GM21423 (cell line): ENCODE results near the gene RAB5IF.
A peak's percentile ranks its signal among the peaks of the same experiment; 100 is the strongest.
"Not testable (repeated sequence)": the region's sequence is repeated elsewhere in the genome, so short reads cannot be mapped to it uniquely, and the experiment has no call there.

ENCODE experiments used
- ATAC-seq: cut with Tn5 transposase; IDR thresholded peaks from one replicate; pipeline ENCODE4 v1.9.1; 2021; ENCODE audit warnings: mild to moderate bottlenecking, moderate library complexity; ENCODE audit not compliant: unreplicated experiment

RAB5IF gene

GRCh38 chr20:36585410-36586125 is 20.0 kb upstream of the RAB5IF start:
- ATAC-seq = no peak

- no peak for ATAC-seq
Measured at GRCh38 chr20:36587388-36588070, 18.1 kb upstream of the RAB5IF start.

DNA sequence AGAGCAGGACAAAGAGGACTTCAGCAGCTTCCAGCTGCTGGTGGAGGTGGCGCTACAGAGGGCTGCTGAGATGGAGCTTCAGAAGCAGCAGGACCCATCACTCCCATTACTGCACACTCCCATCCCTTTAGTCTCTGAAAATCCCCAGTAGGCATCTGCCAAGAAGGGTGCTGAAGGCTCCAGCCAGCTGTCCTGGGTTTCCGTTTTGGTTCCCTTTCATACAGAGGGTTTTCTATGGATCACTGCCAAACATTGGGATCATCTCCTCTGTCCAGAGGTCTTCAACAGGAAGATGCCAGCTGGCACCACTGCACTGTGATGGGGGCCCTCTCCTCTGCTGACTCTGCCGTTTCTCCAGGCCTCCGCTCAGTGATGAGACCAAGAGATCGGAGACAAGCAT is 14.3 kb upstream of the RAB5IF start:
- ATAC-seq = no peak

DNA sequence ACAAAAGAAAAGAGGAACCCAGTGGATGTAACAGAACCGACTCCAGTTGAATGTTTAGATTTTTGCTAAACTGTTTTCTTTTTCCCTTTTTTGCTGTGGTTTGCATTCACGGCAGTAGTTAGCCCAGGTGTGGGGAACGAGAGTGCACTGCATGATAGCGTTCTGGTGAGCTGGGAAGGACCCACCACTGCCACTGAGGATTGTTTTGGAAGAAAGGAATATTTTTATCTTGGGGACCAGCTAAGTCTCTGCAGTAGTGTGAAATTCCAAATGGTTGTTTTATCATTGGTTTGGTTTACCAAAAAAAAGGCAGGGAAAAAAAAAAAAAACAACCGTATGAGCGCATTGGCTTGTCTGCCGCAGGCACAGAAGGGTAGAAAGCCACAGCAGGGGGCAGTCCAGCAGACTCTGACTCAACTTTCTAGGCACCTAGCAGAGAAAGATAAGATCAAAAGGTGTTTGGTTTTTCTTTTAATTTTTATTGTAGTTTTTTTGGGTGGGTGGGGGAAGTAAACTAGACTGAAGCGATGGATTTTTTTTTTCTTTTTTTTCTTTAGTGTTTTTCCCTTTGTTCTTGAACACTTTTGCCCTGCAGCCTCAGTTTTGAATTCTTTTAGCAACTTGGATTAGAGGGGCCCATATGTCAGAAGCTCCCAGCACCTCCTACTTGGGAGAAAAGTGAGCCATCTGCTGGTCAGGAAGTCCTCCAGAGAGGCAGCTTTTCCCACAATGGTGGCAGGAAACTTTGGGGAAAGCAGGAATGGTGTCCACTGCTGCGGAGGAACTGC is 13.5 kb upstream of the RAB5IF start:
- no peak for ATAC-seq

- no peak for ATAC-seq
Measured at GRCh38 chr20:36593347-36593929, 12.1 kb upstream of the RAB5IF start.

DNA sequence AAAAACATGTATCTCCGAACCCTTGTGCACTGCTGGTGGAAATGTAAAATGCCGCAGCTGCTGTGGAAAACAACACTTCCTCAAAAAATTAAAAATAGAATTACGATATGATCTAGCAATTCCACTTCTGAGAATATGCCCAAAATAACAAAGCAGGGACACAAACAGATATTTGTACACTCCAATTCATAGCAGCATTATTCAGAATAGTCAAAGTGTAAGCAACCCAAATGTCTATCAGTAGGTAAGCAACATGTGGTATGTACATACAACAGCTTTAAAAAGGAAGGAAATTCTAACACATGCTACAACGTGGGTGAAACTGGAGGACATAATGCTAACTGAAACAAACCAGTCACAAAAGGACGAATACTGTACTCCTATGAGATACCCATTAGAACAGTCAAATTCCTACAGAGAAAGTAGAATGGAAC is 5.7 kb upstream of the RAB5IF start:
- no peak for ATAC-seq

- no peak for ATAC-seq
Measured at GRCh38 chr20:36601540-36601939, 4.0 kb upstream of the RAB5IF start.

- peak; percentile 34 for ATAC-seq
Measured at GRCh38 chr20:36604952-36605398, 604 bp upstream of the RAB5IF start.

DNA sequence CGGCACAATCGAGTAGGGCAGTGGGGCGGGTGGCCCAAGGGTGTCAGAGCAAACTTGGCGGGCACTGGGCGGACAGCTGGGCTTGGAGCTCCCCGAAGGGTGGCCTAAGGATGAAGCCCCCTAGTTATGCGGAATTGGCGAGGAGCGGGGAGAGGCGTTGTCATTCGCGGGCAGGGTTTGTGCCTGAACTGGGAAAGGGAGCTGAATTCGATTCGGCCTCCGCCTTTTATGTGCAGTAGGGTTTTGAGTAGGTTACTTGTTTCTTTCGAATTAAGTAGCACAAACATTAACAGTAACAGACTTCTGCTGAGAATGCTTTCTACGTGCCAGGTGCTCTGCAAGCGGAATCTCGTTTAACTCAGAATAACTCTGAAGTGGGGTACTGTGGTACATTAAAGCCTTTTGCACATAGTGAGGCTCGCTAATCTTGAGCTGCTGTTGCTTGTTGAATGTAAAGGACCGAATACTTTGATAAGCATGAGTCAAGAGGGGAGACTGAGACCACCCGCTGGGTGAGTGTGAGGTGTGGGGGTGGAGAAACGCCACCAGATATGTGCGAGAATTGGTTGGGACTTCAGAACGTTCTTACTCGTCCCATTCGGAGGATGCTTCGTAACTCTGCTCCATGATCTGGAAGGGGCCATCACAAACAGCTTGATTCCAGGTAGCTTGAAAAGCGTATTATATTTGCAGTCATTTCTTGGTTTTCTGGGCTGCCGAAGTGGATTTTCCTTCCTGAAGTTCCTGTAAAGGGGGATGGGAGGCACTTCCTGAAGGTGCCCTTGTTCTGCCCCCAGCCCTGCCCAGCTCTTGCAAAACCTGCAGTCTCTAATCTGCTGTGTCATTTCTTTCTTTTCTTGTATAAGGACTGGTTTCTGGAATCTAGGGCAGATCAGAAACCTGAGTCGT is 833 bp downstream of the RAB5IF start:
- no peak for ATAC-seq

DNA sequence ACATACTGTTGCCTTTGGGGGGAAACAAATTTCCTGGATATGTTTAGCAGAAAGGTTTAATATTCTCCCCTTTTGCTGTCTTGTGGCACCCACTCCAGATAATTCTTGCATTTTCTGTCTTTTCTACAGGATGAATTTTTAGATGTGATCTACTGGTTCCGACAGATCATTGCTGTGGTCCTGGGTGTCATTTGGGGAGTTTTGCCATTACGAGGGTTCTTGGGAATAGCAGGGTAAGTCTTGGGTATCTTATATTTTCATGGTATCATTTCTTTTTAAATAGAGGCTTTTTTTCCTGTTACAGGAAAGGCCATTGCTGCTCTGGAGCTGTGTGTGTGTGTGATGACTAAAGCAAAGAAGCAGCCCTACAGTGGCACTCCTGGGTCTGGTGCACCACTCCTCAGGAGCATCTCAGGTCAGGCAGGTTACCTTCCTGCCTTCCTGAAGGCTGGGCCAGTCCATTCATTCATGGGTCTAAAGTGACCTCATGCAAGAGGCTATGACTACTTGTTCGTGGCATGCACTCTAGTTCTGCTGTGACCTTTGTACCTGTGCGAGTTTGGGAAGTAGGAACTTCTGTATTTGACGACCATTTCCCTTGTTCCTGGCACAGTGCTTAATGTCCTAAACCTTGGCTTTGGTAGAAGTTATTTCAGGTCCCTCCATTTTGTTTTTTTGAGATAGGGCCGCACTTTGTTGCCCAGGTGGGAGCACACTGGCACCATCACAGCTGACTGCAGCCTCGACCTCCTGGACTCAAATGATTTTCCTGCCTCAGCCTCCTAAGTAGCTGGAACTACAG is 2.2 kb downstream of the RAB5IF start:
- ATAC-seq = no peak

DNA sequence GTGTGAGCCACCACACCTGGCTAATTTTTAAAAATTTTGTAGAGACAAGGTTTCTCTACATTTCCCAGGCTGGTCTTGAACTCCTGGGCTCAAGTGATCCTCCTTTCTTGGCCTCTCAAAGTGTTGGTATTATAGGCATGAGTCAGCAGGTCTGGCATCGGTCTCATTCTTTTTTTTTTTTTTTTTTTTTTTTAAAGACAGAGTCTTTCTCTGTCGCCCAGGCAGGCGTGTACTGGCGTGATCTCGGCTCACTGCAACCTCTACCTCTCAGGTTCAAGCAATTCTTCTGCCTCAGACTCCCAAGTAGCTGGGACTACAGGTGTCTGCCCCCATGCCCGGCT is 2.8 kb downstream of the RAB5IF start:
- not testable (repeated sequence) for ATAC-seq

DNA sequence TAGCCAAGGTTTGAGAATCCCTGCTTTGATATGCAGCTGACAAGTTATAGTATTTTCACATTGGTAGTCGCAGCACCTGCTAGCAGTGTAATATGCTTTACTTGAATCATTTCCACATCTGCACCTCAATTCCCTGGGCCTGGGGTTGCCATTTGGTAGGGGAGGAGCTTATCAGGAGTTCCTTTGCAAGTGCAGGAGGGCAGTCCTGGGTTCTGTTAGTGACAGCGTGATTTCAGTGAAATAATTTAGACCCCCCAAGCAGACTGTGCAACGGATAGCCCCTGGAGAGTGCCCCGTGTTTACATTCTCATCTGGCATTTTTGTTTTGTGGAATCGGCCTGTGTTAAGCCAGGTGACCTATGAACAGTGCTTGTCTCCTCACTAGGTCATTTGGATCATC is 6.0 kb downstream of the RAB5IF start:
- no peak for ATAC-seq

DNA sequence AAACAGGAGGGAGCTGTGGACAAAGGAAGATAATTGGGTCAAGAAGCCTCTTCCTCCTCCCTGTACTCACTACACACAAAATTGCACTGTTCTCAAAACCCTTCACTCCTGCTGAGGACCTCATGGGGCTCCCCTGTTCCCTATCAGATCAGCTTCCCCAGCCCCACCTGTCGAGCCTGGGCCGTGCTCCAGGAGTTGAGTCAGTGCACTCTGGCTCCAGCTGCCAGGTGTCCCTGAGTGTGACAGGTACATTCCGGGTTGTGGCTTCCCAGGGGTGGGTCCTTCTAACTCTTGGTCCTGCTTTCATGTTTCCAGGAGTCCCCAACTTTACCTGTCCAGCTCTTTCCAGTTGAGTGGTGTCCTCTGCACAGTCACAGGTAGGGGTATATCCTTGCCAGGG is 8.4 kb downstream of the RAB5IF start:
- no peak for ATAC-seq

GRCh38 chr20:36614781-36615557 is 9.4 kb downstream of the RAB5IF start:
- no peak for ATAC-seq

GRCh38 chr20:36620917-36621316 is 15.3 kb downstream of the RAB5IF start:
- ATAC-seq = no peak

- no peak for ATAC-seq
Measured at GRCh38 chr20:36623444-36623843, 17.9 kb downstream of the RAB5IF start.

GRCh38 chr20:36624068-36624943 is 18.7 kb downstream of the RAB5IF start:
- ATAC-seq = no peak

DNA sequence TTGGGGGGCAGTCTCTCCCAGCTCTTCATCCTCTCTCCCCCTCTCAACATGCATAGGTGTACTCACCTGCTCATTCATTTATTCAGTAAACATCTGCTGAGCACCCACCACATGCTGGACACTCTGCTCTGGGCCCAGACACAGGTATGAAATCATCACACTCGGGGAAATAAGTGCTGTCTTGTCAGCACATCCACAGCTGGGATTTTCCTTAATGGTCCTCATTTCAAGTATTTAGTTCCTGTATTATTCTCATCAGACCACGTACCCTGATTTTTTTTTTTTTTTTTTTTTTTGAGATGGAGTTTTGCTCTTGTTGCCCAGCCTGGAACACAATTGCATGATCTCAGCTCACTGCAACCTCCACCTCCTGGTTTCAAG is 19.4 kb downstream of the RAB5IF start:
- no peak for ATAC-seq
